Activated CD8-positive, alpha-beta T cell treated with anti-CD3 and anti-CD28 coated beads, Interleukin-2, amount 10 ng/mL, durations not matched to agents 7 days and 5 days (primary cell): ENCODE measurements around the gene NRGN. TPM values are rescaled to one million over a fixed set of nuclear protein-coding genes. Genes with fewer than 3 reads are reported as not detected.
A peak's percentile ranks its signal among the peaks of the same experiment; 100 is the strongest.

ENCODE experiments used
- ATAC-seq: fragments of 150-1000 bp; cut with Tn5 transposase; one replicate; pipeline ENCODE4 v1.10.0; 2021; ENCODE audit warnings: moderate library complexity
- CTCF ChIA-PET: fragments of 350-600 bp; sonication (Branson Sonifier 250); formaldehyde crosslinking; loops from one replicate; lab custom pipeline; 2021; ENCODE audit warnings: antibody characterized with exemption; lab: Charles Lee
- POLR2A ChIA-PET: fragments of 350-600 bp; sonication (Branson Sonifier 250); formaldehyde crosslinking; loops from one replicate; lab custom pipeline; 2021; ENCODE audit warnings: antibody characterized with exemption; lab: Charles Lee
- DNase-seq: peaks from one replicate; pipeline ENCODE4 v3.0.0-alpha.2; 2020
- H3K27ac Mint-ChIP-seq: one replicate; pipeline ENCODE4 v1.8.0; 2021; ENCODE audit warnings: mild to moderate bottlenecking, mixed read lengths
- H3K27me3 Mint-ChIP-seq: one replicate; pipeline ENCODE4 v1.8.0; 2021; ENCODE audit warnings: low read depth, mixed read lengths
- H3K36me3 Mint-ChIP-seq: one replicate; pipeline ENCODE4 v1.8.0; 2021; ENCODE audit warnings: low read depth, mixed read lengths
- H3K4me1 Mint-ChIP-seq: one replicate; pipeline ENCODE4 v1.8.0; 2021; ENCODE audit warnings: low read depth, mixed read lengths
- H3K4me3 Mint-ChIP-seq: one replicate; pipeline ENCODE4 v1.8.0; 2021; ENCODE audit warnings: mild to moderate bottlenecking, mixed read lengths
- H3K9me3 Mint-ChIP-seq: one replicate; pipeline ENCODE4 v1.8.0; 2022; ENCODE audit warnings: mixed read lengths; ENCODE audit not compliant: insufficient read depth
- total RNA-seq, 2 experiments: library from RNA; stranded (reverse); gene quantifications; one replicate each; pipeline ENCODE4 v1.2.3, GENCODE V29; 2021

NRGN gene
- total RNA-seq, 2 experiments from 2014 or later, result 5.7 to 6.1 TPM

- POLR2A ChIA-PET, result no interaction called here
- peaks cover 35% of the 10 kb centered on the region for H3K27me3 Mint-ChIP-seq
- no peak overlapping the region for H3K27ac Mint-ChIP-seq
- peaks cover 25% of the 10 kb centered on the region for H3K4me1 Mint-ChIP-seq
- no peak overlapping the region for H3K4me3 Mint-ChIP-seq
- H3K36me3 Mint-ChIP-seq, result no peaks in the 10 kb centered on the region
- no peak for DNase-seq
- H3K9me3 Mint-ChIP-seq, result no peaks in the 10 kb centered on the region
- no peak for ATAC-seq
- CTCF ChIA-PET, result interaction anchor here (1.2 to 5.5 kb wide), 3 partner anchors 21 to 73 kb away, joined by 3 to 89 read pairs (median 13); partner anchors contain the start of gene ESAM
These were observed 2.8 kb downstream of the NRGN start for GRCh38 chr11:124742555-124742954.

- DNase-seq, result no peak
- Mint-ChIP-seq H3K36me3 (no peaks in the 10 kb centered on the region), H3K4me3 (no peak overlapping the region), H3K27ac (no peak overlapping the region), H3K27me3 (peaks cover 32% of the 10 kb centered on the region), H3K9me3 (no peaks in the 10 kb centered on the region), H3K4me1 (peaks cover 25% of the 10 kb centered on the region)
- ChIA-PET POLR2A (no interaction called here), CTCF (interaction anchor here (1.1 to 5.5 kb wide), 6 partner anchors 15 to 93 kb away, joined by 3 to 89 read pairs (median 6); partner anchors contain the start of genes ESAM, SIAE and SPA17)
- ATAC-seq, result no peak
These were observed 3.3 kb downstream of the NRGN start for GRCh38 chr11:124743050-124743449.

DNA sequence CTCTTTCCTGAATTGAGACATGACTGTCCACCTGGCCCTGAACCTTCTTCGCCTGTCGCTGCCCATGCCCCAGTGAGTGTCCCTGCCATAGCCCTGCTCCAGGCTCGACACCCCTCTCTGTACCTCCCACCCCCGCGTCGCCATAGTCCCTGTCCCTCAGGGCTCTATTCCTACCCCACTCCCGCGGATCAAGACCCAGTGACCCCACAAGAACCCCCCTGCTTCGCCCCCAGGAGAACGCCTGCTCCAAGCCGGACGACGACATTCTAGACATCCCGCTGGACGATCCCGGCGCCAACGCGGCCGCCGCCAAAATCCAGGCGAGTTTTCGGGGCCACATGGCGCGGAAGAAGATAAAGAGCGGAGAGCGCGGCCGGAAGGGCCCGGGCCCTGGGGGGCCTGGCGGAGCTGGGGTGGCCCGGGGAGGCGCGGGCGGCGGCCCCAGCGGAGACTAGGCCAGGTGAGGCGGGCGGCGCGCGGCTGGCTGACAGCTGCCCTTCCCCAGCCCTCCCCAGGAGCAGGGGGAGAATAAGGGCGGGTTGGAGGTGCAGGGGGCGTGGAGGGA is 5.6 kb downstream of the NRGN start:
- ChIA-PET CTCF (interaction anchor here (1.0 to 5.5 kb wide), 11 partner anchors 13 to 396 kb away, joined by 3 to 89 read pairs (median 13); partner anchors contain the start of genes ESAM, MSANTD2, SIAE and SPA17), POLR2A (no interaction called here)
- Mint-ChIP-seq H3K9me3 (no peaks in the 10 kb centered on the region), H3K4me1 (peaks cover 31% of the 10 kb centered on the region), H3K27me3 (peaks cover 30% of the 10 kb centered on the region), H3K4me3 (peak overlapping the region; percentile 41), H3K36me3 (no peaks in the 10 kb centered on the region), H3K27ac (no peak overlapping the region)
- ATAC-seq (no peak), DNase-seq (no peak)

DNA sequence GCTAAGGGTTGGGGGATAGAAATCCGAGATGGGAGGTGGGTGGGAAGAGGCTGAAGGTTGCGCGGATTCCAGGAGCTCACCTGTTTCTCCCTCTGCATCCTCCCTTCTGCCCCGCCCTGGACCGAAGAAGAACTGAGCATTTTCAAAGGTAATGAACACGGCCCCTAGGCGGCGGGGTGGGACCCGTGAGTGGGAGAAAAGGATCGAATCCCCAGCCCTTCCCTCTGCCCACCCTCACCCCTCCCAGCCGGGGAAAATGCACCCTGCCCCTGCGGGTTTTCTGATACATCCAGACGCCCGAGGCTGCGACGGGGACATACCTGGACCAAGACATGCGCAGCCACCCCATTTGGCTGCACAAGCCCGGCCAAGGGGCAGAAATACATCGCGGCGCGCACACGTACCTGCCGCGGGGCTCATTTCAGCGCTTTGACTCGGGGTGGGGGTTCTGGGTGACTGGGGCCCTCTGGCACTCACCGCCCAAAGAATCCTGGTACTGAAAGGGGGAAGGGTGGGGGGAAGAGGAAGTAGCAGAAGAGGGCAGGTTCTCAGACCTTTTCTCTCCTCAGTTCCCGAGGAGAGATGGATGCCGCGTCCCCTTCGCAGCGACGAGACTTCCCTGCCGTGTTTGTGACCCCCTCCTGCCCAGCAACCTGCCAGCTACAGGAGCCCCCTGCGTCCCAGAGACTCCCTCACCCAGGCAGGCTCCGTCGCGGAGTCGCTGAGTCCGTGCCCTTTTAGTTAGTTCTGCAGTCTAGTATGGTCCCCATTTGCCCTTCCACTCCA is 6.3 kb downstream of the NRGN start:
- CTCF ChIA-PET, result interaction anchor here (0.6 to 5.5 kb wide), 31 partner anchors 9 to 608 kb away, joined by 3 to 89 read pairs (median 6); partner anchors contain the start of genes ESAM, MSANTD2, ROBO3 and SIAE
- H3K4me1 Mint-ChIP-seq, result peaks cover 25% of the 10 kb centered on the region
- H3K9me3 Mint-ChIP-seq, result no peaks in the 10 kb centered on the region
- POLR2A ChIA-PET, result interaction anchor here (0.7 to 1.6 kb wide), 8 partner anchors 13 to 131 kb away, joined by 3 to 7 read pairs (median 3); partner anchors contain the start of genes MSANTD2, SPA17 and TBRG1
- no peaks in the 10 kb centered on the region for H3K36me3 Mint-ChIP-seq
- H3K4me3 Mint-ChIP-seq, result peak overlapping the region; percentile 88
- ATAC-seq, result peak; percentile 24
- H3K27me3 Mint-ChIP-seq, result peaks cover 27% of the 10 kb centered on the region
- peak; percentile 62 for DNase-seq
- H3K27ac Mint-ChIP-seq, result peak overlapping the region; percentile 84

GRCh38 chr11:124746621-124747243 is 7.0 kb downstream of the NRGN start:
- Mint-ChIP-seq H3K27ac (peak overlapping the region; percentile 84), H3K4me1 (peaks cover 25% of the 10 kb centered on the region), H3K9me3 (no peaks in the 10 kb centered on the region), H3K27me3 (peaks cover 22% of the 10 kb centered on the region), H3K4me3 (peak overlapping the region; percentile 88), H3K36me3 (no peaks in the 10 kb centered on the region)
- ChIA-PET CTCF (interaction anchor here (0.6 to 5.5 kb wide), 31 partner anchors 9 to 607 kb away, joined by 3 to 89 read pairs (median 5); partner anchors contain the start of genes ESAM, MSANTD2, ROBO3 and SIAE), POLR2A (interaction anchor here (0.7 to 1.6 kb wide), 8 partner anchors 13 to 130 kb away, joined by 3 to 7 read pairs (median 3); partner anchors contain the start of genes MSANTD2, SPA17 and TBRG1)
- DNase-seq (peak; percentile 81), ATAC-seq (peak; percentile 92)

DNA sequence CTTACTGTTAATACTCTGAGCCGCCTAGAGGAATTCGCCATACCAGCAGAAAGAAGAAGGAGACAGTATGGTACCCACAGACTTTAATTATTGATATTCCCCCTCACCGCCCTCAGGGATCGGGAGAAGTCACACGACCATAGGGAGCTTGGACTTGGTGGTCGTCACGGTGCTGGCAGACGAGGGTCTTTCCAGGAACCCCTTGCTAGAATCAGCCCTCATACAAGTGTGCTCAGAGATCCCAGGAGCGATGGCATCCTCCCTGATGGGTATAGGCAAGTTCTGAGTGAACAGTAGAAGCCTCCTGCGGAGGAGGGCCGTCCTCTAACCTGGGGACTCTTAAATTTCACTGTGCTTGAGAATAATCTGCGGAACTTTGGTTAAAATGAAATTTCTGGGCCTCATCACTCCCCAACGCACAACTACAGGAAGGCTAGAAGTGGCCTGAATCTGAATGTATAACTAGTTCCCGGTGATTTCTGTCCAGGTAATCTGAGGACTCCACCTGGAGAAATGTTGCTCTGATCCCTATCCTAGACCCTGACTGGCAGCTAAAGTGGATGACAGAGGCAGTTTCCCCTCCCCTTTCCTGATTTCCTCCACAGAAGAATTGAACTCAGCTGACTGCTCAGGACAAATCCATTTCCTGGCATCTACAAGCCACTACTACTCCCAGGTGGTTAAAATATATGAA is 7.8 kb downstream of the NRGN start:
- ATAC-seq, result no peak
- Mint-ChIP-seq H3K27ac (no peak overlapping the region), H3K9me3 (no peaks in the 10 kb centered on the region), H3K4me3 (peak overlapping the region; percentile 88), H3K36me3 (no peaks in the 10 kb centered on the region), H3K27me3 (peaks cover 17% of the 10 kb centered on the region), H3K4me1 (peaks cover 25% of the 10 kb centered on the region)
- POLR2A ChIA-PET, result interaction anchor here (1.3 to 1.6 kb wide), 3 partner anchors 12 to 129 kb away, joined by 4 to 7 read pairs (median 5); no protein-coding TSS in a partner anchor
- DNase-seq, result no peak
- CTCF ChIA-PET, result interaction anchor here (1.1 to 5.5 kb wide), 21 partner anchors 8 to 118 kb away, joined by 3 to 89 read pairs (median 7); partner anchors contain the start of genes ESAM, MSANTD2, ROBO3 and SIAE

DNA sequence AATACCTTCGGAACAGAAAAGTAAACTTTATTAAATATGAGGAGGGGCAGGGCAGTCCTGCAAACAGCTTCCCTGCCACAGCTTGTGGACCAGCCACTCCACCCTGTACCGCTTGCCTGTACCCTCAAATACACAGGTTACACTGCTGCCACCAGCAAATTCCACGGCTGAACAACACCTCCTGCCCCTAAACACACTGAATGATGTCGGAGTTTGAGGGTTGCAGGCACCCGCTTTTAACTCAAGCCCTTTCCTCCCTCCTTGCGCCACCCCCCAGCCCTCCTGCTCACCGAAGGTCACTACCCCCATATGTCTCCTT is 8.3 kb downstream of the NRGN start:
- ChIA-PET CTCF (interaction anchor here (0.8 to 1.5 kb wide), 4 partner anchors 10 to 88 kb away, joined by 3 to 5 read pairs (median 4); no protein-coding TSS in a partner anchor), POLR2A (no interaction called here)
- no peak overlapping the region for H3K27ac Mint-ChIP-seq
- DNase-seq, result no peak
- H3K27me3 Mint-ChIP-seq, result peaks cover 15% of the 10 kb centered on the region
- H3K36me3 Mint-ChIP-seq, result no peaks in the 10 kb centered on the region
- no peak for ATAC-seq
- no peaks in the 10 kb centered on the region for H3K9me3 Mint-ChIP-seq
- no peak overlapping the region for H3K4me3 Mint-ChIP-seq
- peaks cover 25% of the 10 kb centered on the region for H3K4me1 Mint-ChIP-seq

DNA sequence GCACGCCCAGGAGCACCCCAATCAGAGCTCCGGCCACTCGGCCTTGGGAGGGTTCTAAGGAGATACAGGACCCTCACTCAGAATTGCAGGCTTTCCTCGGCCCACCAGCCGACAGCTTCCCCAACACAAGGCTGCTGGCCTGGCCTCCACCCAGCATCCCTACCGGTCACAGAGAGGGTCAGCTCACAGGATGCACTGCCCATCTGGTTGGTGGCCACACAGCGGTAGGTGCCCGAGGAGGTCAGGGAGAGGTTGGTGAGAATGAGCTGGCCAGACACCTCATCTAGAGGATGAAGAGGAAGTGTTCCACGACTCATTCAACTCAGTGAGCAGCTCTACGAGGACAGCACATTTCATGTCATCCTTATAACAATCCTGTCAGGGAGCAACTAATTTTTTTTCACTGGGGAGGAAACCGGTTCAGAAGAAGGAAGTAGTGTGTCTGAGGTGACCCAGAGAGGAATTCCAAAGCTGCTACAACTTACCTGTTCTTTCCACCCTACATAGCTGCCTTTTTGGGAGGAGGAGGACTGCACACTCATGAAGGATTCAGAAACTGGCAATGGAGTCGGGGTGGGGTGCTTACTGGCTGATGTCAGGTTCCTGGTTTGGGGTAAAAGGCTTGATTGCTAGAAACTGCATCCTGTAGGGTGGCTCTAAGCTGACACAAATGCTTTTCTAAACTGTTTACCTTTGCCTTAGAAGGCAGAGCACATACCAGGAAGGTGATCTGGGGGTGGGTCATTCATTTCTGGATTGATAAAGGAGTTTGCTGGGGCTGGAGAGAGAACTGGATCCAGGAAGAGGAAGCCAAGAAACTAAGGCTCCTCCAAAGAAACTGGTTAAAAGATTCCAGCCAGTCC is 9.0 kb downstream of the NRGN start:
- no peak for DNase-seq
- Mint-ChIP-seq H3K4me1 (peaks cover 25% of the 10 kb centered on the region), H3K9me3 (no peaks in the 10 kb centered on the region), H3K27ac (no peak overlapping the region), H3K36me3 (no peaks in the 10 kb centered on the region), H3K27me3 (peaks cover 13% of the 10 kb centered on the region), H3K4me3 (no peak overlapping the region)
- CTCF ChIA-PET, result interaction anchor here (0.8 to 1.5 kb wide), 5 partner anchors 9 to 88 kb away, joined by 3 to 5 read pairs (median 3); no protein-coding TSS in a partner anchor
- no peak for ATAC-seq
- POLR2A ChIA-PET, result no interaction called here

DNA sequence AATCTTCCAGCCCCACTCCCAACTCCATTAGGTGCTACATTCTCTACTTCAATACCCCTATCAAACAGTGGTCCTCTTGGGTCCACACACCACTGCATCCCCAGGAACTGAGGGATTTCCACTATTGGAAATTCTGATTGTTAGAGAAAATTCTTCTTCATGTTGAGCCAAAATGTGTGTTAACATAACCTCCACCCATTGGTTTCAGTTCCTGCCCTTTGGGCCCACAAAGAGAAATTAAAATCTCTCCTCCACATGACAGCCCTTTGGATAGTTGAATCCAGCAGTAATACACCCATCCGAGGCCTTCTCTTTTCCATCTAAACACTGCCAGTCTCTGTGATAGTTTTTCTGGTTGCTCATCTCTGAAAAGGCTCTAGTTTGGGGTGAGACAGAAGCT is 10.2 kb downstream of the NRGN start:
- no peak for ATAC-seq
- no peaks in the 10 kb centered on the region for H3K9me3 Mint-ChIP-seq
- no peaks in the 10 kb centered on the region for H3K36me3 Mint-ChIP-seq
- POLR2A ChIA-PET, result no interaction called here
- H3K4me1 Mint-ChIP-seq, result peaks cover 25% of the 10 kb centered on the region
- CTCF ChIA-PET, result interaction anchor here (1.0 kb wide), 1 partner anchor 80 kb away, joined by 3 read pairs; no protein-coding TSS in a partner anchor
- peaks cover 9% of the 10 kb centered on the region for H3K27me3 Mint-ChIP-seq
- no peak for DNase-seq
- no peak overlapping the region for H3K27ac Mint-ChIP-seq
- H3K4me3 Mint-ChIP-seq, result no peak overlapping the region

GRCh38 chr11:124751391-124751740 is 11.6 kb downstream of the NRGN start:
- Mint-ChIP-seq H3K4me3 (no peak overlapping the region), H3K27me3 (peaks cover 13% of the 10 kb centered on the region), H3K9me3 (no peaks in the 10 kb centered on the region), H3K4me1 (peaks cover 28% of the 10 kb centered on the region), H3K36me3 (no peaks in the 10 kb centered on the region), H3K27ac (no peak overlapping the region)
- ATAC-seq, result no peak
- POLR2A ChIA-PET, result no interaction called here
- CTCF ChIA-PET, result interaction anchor here (0.9 to 4.3 kb wide), 3 partner anchors 12 to 82 kb away, joined by 3 to 26 read pairs (median 3); partner anchors contain the start of gene ESAM
- no peak for DNase-seq
